ENCODE data around the gene SERPINE3.
A peak's percentile ranks its signal among the peaks of the same experiment; 100 is the strongest.

Gene SERPINE3

DNA sequence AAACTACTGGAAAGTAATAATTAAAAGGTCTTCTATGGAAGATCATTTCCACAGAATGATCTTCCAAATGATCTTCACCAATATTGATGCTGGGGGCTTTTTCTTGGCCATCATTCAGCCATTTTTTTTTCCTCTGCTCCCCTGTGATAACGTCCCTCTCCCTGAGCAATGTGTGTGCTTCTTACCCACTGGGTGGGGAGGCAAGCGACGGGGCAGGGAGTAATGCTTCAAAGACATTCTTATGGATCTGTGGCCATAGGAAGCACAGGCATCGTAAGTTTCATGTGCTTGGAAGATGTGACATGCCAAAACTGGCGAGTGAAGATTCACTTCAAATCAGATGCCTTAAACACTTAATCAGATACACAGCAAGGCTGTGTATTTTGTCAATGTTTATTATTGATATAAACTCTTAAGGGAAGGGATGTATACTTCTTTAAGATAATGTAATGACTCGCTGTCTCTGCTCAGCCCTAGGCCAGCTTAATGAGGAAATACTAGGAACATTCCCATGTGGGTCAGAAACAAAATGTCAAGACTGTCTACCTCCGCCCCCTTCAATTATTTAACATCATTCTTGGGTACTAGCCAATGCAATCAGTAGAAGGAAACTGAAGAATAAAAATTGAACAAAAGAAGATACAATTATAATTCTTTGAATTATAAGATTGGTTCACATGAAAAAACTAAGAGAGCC lies 34.1 kb upstream of the SERPINE3 start:
- TF ChIP-seq, protein P1, sequence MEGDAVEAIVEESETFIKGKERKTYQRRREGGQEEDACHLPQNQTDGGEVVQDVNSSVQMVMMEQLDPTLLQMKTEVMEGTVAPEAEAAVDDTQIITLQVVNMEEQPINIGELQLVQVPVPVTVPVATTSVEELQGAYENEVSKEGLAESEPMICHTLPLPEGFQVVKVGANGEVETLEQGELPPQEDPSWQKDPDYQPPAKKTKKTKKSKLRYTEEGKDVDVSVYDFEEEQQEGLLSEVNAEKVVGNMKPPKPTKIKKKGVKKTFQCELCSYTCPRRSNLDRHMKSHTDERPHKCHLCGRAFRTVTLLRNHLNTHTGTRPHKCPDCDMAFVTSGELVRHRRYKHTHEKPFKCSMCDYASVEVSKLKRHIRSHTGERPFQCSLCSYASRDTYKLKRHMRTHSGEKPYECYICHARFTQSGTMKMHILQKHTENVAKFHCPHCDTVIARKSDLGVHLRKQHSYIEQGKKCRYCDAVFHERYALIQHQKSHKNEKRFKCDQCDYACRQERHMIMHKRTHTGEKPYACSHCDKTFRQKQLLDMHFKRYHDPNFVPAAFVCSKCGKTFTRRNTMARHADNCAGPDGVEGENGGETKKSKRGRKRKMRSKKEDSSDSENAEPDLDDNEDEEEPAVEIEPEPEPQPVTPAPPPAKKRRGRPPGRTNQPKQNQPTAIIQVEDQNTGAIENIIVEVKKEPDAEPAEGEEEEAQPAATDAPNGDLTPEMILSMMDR (IDR thresholded peaks at IDR 0.05; ENCODE audit: low read depth, low read length) = no peak
- H3K4me3 ChIP-seq (replicated peaks in 1 of 2; ENCODE audit: low read depth in 2 of 2, low read length in 2 of 2) = no peak overlapping the region
- no peak for DNase-seq (ENCODE audit: low read depth in 2 of 2)

DNA sequence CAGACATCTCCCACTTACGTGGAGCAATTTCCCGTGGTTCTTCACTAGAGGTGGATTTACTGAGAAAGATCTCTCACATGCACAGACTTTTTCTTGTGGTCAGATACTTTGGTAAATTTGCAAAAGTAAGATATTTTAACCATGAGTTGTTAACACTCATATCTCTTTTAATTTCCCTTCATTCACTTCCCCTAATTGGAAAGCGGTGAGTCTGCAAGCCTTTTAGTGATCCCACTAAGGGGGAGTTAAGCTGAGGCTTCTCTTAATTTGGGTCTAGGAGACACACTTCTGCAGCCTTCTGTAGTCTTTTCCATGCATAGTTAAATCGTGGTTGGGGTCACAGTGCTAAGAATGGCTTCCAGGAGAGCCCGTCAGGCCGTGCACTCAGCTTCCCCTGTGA lies 30.7 kb upstream of the SERPINE3 start:
- no peak overlapping the region for H3K4me3 ChIP-seq (replicated peaks in 1 of 2; ENCODE audit: low read depth in 2 of 2, low read length in 2 of 2)
- DNase-seq (ENCODE audit: low read depth in 2 of 2) = no peak
- TF ChIP-seq, protein P1 (IDR thresholded peaks at IDR 0.05; ENCODE audit: low read depth, low read length) = no peak

DNA sequence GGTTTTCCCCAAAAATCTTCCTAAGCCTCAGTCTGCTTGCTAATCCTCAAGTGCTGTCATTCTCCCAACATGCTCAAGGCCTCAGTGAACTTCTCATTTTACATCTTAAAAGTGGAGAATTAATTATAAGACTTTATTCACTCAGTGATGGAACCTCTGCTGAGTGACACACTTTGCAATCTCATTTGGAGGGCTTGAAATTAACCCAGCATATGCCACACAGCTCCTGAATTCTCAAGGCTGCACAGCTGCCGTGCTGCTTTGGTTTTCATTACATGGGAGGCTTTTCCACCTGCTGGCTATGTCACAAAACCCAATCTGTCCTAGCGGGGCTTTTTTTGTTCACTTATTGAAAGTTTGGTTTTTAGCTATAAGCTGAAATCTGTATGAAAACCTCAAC lies 28.3 kb upstream of the SERPINE3 start:
- TF ChIP-seq, protein P1 (IDR thresholded peaks at IDR 0.05; ENCODE audit: low read depth, low read length) = no peak
- H3K4me3 ChIP-seq (replicated peaks in 1 of 2; ENCODE audit: low read depth in 2 of 2, low read length in 2 of 2) = no peak overlapping the region
- DNase-seq (ENCODE audit: low read depth in 2 of 2) = no peak

DNA sequence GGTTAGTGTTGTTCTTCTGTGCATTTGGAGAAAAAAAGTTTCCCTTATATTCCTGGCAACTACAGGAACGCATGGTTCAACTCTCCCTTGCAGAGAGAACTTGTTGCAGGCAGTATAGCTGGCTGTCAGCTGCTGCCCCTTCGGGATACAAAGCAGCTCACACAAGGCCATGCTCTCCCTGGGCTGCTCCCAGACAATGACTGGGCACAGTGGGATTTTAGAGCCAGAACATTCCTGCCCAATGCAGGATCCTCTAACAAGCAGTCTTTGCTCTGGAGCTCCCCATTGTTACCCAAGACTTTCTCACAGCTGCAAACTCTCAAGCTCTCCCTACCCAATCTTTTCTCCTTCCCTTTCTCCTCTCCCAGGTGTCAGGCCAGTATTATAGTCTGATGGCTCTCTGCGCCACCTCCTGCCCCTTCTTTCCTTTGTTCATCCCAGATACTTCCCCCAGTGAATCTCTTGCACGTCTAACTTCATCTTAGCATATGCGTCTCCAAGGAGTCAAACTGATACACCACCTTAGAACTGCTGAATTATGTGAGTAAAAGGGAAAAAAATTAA lies 27.5 kb upstream of the SERPINE3 start:
- TF ChIP-seq, protein P1 (IDR thresholded peaks at IDR 0.05; ENCODE audit: low read depth, low read length) = no peak
- H3K4me3 ChIP-seq (replicated peaks in 1 of 2; ENCODE audit: low read depth in 2 of 2, low read length in 2 of 2) = no peak overlapping the region
- no peak for DNase-seq (ENCODE audit: low read depth in 2 of 2)

DNA sequence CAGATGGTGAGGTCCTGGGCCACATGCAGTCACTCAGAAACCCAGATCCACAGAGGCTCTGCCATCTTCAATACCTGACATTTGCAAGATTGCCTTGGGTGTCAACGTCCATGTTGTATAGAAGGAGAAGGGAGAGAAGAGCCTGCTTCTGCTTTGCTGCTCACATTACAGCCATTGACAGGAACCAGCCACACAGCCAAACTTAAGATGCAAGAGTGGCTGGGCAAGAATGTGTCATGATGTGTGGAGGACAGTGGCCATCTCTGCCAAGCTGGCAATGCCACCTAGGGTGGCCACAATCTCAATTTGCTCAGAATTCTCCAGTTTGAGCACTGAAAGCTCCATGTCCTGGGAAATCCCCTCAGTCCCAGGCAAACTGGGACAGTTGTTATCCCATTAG lies 25.9 kb upstream of the SERPINE3 start:
- no peak overlapping the region for H3K4me3 ChIP-seq (replicated peaks in 1 of 2; ENCODE audit: low read depth in 2 of 2, low read length in 2 of 2)
- TF ChIP-seq, protein P1 (IDR thresholded peaks at IDR 0.05; ENCODE audit: low read depth, low read length) = no peak
- DNase-seq (ENCODE audit: low read depth in 2 of 2) = no peak

DNA sequence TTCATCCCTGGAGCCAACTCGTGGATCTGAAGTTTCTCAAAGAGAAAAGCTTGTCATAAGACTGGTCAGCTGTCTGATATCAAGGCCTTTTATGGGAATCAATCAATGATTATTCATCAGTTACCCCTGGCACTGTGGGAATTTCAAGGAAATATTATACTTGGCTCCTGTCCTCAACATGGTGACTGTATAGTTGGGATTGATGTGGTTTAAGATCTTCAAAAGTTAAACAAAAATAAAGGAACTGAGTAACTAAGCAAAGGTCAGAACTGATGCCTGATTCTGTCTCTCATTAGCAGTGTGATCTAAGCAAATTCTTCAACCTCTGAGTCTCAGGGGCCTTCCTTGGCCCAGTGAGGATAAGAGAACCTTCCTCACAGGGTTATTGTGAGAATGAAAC lies 22.2 kb upstream of the SERPINE3 start:
- TF ChIP-seq, protein P1 (IDR thresholded peaks at IDR 0.05; ENCODE audit: low read depth, low read length) = no peak
- peak in 1 of 2 donors; percentile 68 for DNase-seq (ENCODE audit: low read depth in 2 of 2)
- H3K4me3 ChIP-seq (replicated peaks in 1 of 2; ENCODE audit: low read depth in 2 of 2, low read length in 2 of 2) = no peak overlapping the region
